HAP-1 (cell line): Measurements from ENCODE around the gene SORCS2.

Experiments used
- DNase-seq, 2 experiments: peaks; one replicate each; pipeline ENCODE4 v3.0.0-alpha.2; 2016 to 2020; ENCODE audit warnings: low spot score in 2 of 2
- H3K27me3 ChIP-seq: fragments of 250-450 bp; sonication (Bioruptor Pico); 2 replicates; pipeline ENCODE4 v1.5.1; 2020; ENCODE audit warnings: low read depth, mild to moderate bottlenecking, moderate library complexity
- H3K36me3 ChIP-seq: fragments of 250-450 bp; sonication (Bioruptor Pico); replicated peaks from 2 replicates; pipeline ENCODE4 v1.5.1; 2020; ENCODE audit warnings: mild to moderate bottlenecking
- H3K4me1 ChIP-seq: fragments of 250-450 bp; sonication (Bioruptor Pico); 2 replicates; pipeline ENCODE4 v1.5.1; 2020; ENCODE audit warnings: mild to moderate bottlenecking
- H3K4me3 ChIP-seq: fragments of 250-450 bp; sonication (Bioruptor Pico); 2 replicates; pipeline ENCODE4 v1.5.1; 2020; ENCODE audit warnings: mild to moderate bottlenecking, moderate library complexity
- H3K9me3 ChIP-seq: fragments of 250-450 bp; sonication (Bioruptor Pico); 2 replicates; pipeline ENCODE4 v1.5.1; 2020; ENCODE audit warnings: mild to moderate bottlenecking, moderate library complexity
- in situ Hi-C: fragments of 300-500 bp; cut with MboI; formaldehyde crosslinking; loops from 3 replicates; pipeline ENCODE4 v1.14.3; 2020; ENCODE audit warnings: low sequenced_read_pairs, inconsistent platforms, mixed read lengths

The SORCS2 gene

GRCh38 chr4:7537853-7538400 is 345.6 kb downstream of the SORCS2 start:
- Histone ChIP-seq H3K4me3 (no peak overlapping the region), H3K9me3 (no peaks in the 10 kb centered on the region), H3K36me3 (no peaks in the 10 kb centered on the region), H3K27me3 (no peaks in the 10 kb centered on the region), H3K4me1 (no peaks in the 10 kb centered on the region)
- in situ Hi-C loops: no loop called here
- no peak for DNase-seq

- H3K27me3 ChIP-seq: no peaks in the 10 kb centered on the region
- H3K4me1 ChIP-seq: no peaks in the 10 kb centered on the region
- no peaks in the 10 kb centered on the region for H3K36me3 ChIP-seq
- in situ Hi-C loops: no loop called here
- DNase-seq: no peak
- H3K4me3 ChIP-seq: no peak overlapping the region
- no peaks in the 10 kb centered on the region for H3K9me3 ChIP-seq
Measured at GRCh38 chr4:7538518-7538917, 346.2 kb downstream of the SORCS2 start.

- Histone ChIP-seq H3K4me3 (no peak overlapping the region), H3K4me1 (no peaks in the 10 kb centered on the region), H3K27me3 (no peaks in the 10 kb centered on the region), H3K36me3 (no peaks in the 10 kb centered on the region), H3K9me3 (no peaks in the 10 kb centered on the region)
- no peak for DNase-seq
- in situ Hi-C loops: no loop called here
Measured at GRCh38 chr4:7539186-7539585, 346.8 kb downstream of the SORCS2 start.

GRCh38 chr4:7539659-7540058 is 347.3 kb downstream of the SORCS2 start:
- no peaks in the 10 kb centered on the region for H3K36me3 ChIP-seq
- no peaks in the 10 kb centered on the region for H3K4me1 ChIP-seq
- peak; percentile 2 to 73 for DNase-seq
- in situ Hi-C loops: no loop called here
- H3K4me3 ChIP-seq: no peak overlapping the region
- H3K9me3 ChIP-seq: no peaks in the 10 kb centered on the region
- no peaks in the 10 kb centered on the region for H3K27me3 ChIP-seq

- no peak for DNase-seq
- H3K9me3 ChIP-seq: no peaks in the 10 kb centered on the region
- H3K4me1 ChIP-seq: no peaks in the 10 kb centered on the region
- H3K36me3 ChIP-seq: no peaks in the 10 kb centered on the region
- in situ Hi-C loops: no loop called here
- H3K27me3 ChIP-seq: no peaks in the 10 kb centered on the region
- no peak overlapping the region for H3K4me3 ChIP-seq
Measured at GRCh38 chr4:7540206-7540605, 347.9 kb downstream of the SORCS2 start.

GRCh38 chr4:7540654-7541413 is 348.5 kb downstream of the SORCS2 start:
- in situ Hi-C loops: no loop called here
- no peaks in the 10 kb centered on the region for H3K9me3 ChIP-seq
- H3K27me3 ChIP-seq: no peaks in the 10 kb centered on the region
- H3K4me1 ChIP-seq: no peaks in the 10 kb centered on the region
- H3K36me3 ChIP-seq: no peaks in the 10 kb centered on the region
- DNase-seq: no peak
- no peak overlapping the region for H3K4me3 ChIP-seq

GRCh38 chr4:7541414-7541810 is 349.1 kb downstream of the SORCS2 start:
- no peaks in the 10 kb centered on the region for H3K36me3 ChIP-seq
- H3K9me3 ChIP-seq: no peaks in the 10 kb centered on the region
- H3K27me3 ChIP-seq: no peaks in the 10 kb centered on the region
- in situ Hi-C loops: no loop called here
- no peaks in the 10 kb centered on the region for H3K4me1 ChIP-seq
- no peak for DNase-seq
- H3K4me3 ChIP-seq: no peak overlapping the region

- Histone ChIP-seq H3K27me3 (no peaks in the 10 kb centered on the region), H3K36me3 (no peaks in the 10 kb centered on the region), H3K4me1 (no peaks in the 10 kb centered on the region), H3K4me3 (no peak overlapping the region), H3K9me3 (no peaks in the 10 kb centered on the region)
- in situ Hi-C loops: no loop called here
- no peak for DNase-seq
Measured at GRCh38 chr4:7542781-7543180, 350.4 kb downstream of the SORCS2 start.

- no peaks in the 10 kb centered on the region for H3K36me3 ChIP-seq
- no peaks in the 10 kb centered on the region for H3K9me3 ChIP-seq
- H3K27me3 ChIP-seq: no peaks in the 10 kb centered on the region
- DNase-seq: no peak
- no peak overlapping the region for H3K4me3 ChIP-seq
- in situ Hi-C loops: no loop called here
- no peaks in the 10 kb centered on the region for H3K4me1 ChIP-seq
Measured at GRCh38 chr4:7546152-7546808, 353.9 kb downstream of the SORCS2 start.

GRCh38 chr4:7546809-7547367 is 354.6 kb downstream of the SORCS2 start:
- Histone ChIP-seq H3K27me3 (no peaks in the 10 kb centered on the region), H3K36me3 (no peaks in the 10 kb centered on the region), H3K4me1 (no peaks in the 10 kb centered on the region), H3K9me3 (no peaks in the 10 kb centered on the region), H3K4me3 (no peak overlapping the region)
- in situ Hi-C loops: no loop called here
- DNase-seq: no peak

- Histone ChIP-seq H3K27me3 (no peaks in the 10 kb centered on the region), H3K36me3 (no peaks in the 10 kb centered on the region), H3K4me3 (no peak overlapping the region), H3K9me3 (no peaks in the 10 kb centered on the region), H3K4me1 (no peaks in the 10 kb centered on the region)
- in situ Hi-C loops: no loop called here
- no peak for DNase-seq
Measured at GRCh38 chr4:7547368-7548040, 355.2 kb downstream of the SORCS2 start.

- Histone ChIP-seq H3K36me3 (no peaks in the 10 kb centered on the region), H3K9me3 (peaks cover 4% of the 10 kb centered on the region; the same call in 1 of the 2 replicates), H3K27me3 (no peaks in the 10 kb centered on the region), H3K4me3 (no peak overlapping the region), H3K4me1 (no peaks in the 10 kb centered on the region)
- in situ Hi-C loops: no loop called here
- DNase-seq: no peak
Measured at GRCh38 chr4:7549866-7550265, 357.5 kb downstream of the SORCS2 start.

GRCh38 chr4:7552466-7552865 is 360.1 kb downstream of the SORCS2 start:
- Histone ChIP-seq H3K9me3 (peaks cover 4% of the 10 kb centered on the region; the same call in 1 of the 2 replicates), H3K36me3 (no peaks in the 10 kb centered on the region), H3K4me3 (no peak overlapping the region), H3K4me1 (no peaks in the 10 kb centered on the region), H3K27me3 (no peaks in the 10 kb centered on the region)
- in situ Hi-C loops: no loop called here
- no peak for DNase-seq

GRCh38 chr4:7553280-7553679 is 360.9 kb downstream of the SORCS2 start:
- Histone ChIP-seq H3K36me3 (no peaks in the 10 kb centered on the region), H3K4me3 (no peak overlapping the region), H3K9me3 (peaks cover 4% of the 10 kb centered on the region; the same call in 1 of the 2 replicates), H3K27me3 (no peaks in the 10 kb centered on the region), H3K4me1 (no peaks in the 10 kb centered on the region)
- DNase-seq: no peak
- in situ Hi-C loops: no loop called here
